PFSK-1 (cell line): Measurements from ENCODE around the gene PARP4.

ENCODE experiments used
- FOXP2 ChIP-seq: optimal IDR thresholded peaks from 2 replicates; pipeline ENCODE3; 2011; ENCODE audit warnings: borderline replicate concordance, control low read depth, inconsistent platforms; ENCODE audit not compliant: insufficient read depth; ENCODE audit errors: extremely low read length, extremely low read depth
- POLR2AphosphoS5 ChIP-seq: IDR thresholded peaks from 2 replicates; pipeline ENCODE4 v1.6.1; 2012; ENCODE audit warnings: low read depth, mild to moderate bottlenecking, control low read depth, low read length, moderate library complexity
- TAF1 ChIP-seq: IDR thresholded peaks from 2 replicates; pipeline ENCODE4 v1.6.1; 2012; ENCODE audit warnings: low read length, control low read depth, borderline replicate concordance; ENCODE audit not compliant: insufficient read depth
- TF ChIP-seq, protein P1 (sequence below), 2 experiments: IDR thresholded peaks; 2 replicates each; pipeline versions ENCODE4 v1.6.1 to v1.8.0; 2011 to 2012; ENCODE audit warnings: low read depth in 2 of 2, low read length in 2 of 2, control low read depth in 1 of 2, inconsistent platforms in 1 of 2, mild to moderate bottlenecking in 1 of 2, moderate library complexity in 1 of 2; ENCODE audit not compliant: insufficient read depth in 1 of 2

DNA sequence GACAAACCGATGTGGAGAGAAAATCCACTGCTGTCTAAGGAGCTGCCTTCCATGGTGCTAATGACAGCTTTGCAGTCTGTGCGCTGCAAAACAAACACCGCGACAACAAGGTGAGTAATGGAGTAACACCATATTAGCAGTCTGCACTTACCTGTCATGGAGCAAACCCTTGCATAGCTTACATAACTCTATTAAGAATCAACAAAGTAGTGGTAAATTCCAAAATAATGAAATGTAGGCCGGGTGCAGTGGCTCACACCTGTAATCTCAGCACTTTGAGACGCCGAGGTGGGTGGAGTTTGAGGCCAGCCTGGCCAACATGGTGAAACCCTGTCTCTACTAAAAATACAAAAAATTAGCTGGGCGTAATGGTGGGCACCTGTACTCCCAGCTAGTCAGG, 56.2 kb downstream of the PARP4 start:
- TF ChIP-seq, protein P1, sequence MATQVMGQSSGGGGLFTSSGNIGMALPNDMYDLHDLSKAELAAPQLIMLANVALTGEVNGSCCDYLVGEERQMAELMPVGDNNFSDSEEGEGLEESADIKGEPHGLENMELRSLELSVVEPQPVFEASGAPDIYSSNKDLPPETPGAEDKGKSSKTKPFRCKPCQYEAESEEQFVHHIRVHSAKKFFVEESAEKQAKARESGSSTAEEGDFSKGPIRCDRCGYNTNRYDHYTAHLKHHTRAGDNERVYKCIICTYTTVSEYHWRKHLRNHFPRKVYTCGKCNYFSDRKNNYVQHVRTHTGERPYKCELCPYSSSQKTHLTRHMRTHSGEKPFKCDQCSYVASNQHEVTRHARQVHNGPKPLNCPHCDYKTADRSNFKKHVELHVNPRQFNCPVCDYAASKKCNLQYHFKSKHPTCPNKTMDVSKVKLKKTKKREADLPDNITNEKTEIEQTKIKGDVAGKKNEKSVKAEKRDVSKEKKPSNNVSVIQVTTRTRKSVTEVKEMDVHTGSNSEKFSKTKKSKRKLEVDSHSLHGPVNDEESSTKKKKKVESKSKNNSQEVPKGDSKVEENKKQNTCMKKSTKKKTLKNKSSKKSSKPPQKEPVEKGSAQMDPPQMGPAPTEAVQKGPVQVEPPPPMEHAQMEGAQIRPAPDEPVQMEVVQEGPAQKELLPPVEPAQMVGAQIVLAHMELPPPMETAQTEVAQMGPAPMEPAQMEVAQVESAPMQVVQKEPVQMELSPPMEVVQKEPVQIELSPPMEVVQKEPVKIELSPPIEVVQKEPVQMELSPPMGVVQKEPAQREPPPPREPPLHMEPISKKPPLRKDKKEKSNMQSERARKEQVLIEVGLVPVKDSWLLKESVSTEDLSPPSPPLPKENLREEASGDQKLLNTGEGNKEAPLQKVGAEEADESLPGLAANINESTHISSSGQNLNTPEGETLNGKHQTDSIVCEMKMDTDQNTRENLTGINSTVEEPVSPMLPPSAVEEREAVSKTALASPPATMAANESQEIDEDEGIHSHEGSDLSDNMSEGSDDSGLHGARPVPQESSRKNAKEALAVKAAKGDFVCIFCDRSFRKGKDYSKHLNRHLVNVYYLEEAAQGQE (IDR thresholded peaks at IDR 0.05; ENCODE audit: insufficient read depth in 1 of 2, low read depth in 2 of 2, low read length in 2 of 2) = no peak
- TF ChIP-seq POLR2AphosphoS5 (no peak), FOXP2 (no peak), TAF1 (no peak)
